GM19397 (cell line): ENCODE measurements around the gene CD9.
"Not testable (repeated sequence)": the region's sequence is repeated elsewhere in the genome, so short reads cannot be mapped to it uniquely, and the experiment has no call there.

ENCODE experiments used
- ATAC-seq: cut with Tn5 transposase; IDR thresholded peaks from one replicate; pipeline ENCODE4 v1.9.1; 2021; ENCODE audit warnings: mild to moderate bottlenecking, moderate library complexity; ENCODE audit not compliant: unreplicated experiment

Gene CD9

GRCh38 chr12:6198556-6198955, 1.6 kb upstream of the CD9 start:
- no peak for ATAC-seq

GRCh38 chr12:6198985-6199530, 1.1 kb upstream of the CD9 start:
- ATAC-seq = no peak

GRCh38 chr12:6199531-6200255, 507 bp upstream of the CD9 start:
- ATAC-seq = no peak

GRCh38 chr12:6201213-6201608, 1.0 kb downstream of the CD9 start:
- ATAC-seq = no peak

- no peak for ATAC-seq
Observed at GRCh38 chr12:6201826-6202225, 1.6 kb downstream of the CD9 start.

GRCh38 chr12:6202304-6202703, 2.1 kb downstream of the CD9 start:
- ATAC-seq = no peak

GRCh38 chr12:6202846-6203245, 2.6 kb downstream of the CD9 start:
- no peak for ATAC-seq

GRCh38 chr12:6203601-6204000, 3.4 kb downstream of the CD9 start:
- no peak for ATAC-seq

- ATAC-seq = no peak
Observed at GRCh38 chr12:6204533-6205143, 4.4 kb downstream of the CD9 start.

- ATAC-seq = no peak
Observed at GRCh38 chr12:6205144-6205539, 4.9 kb downstream of the CD9 start.

GRCh38 chr12:6205761-6206160, 5.6 kb downstream of the CD9 start:
- ATAC-seq = no peak

GRCh38 chr12:6206327-6206726, 6.1 kb downstream of the CD9 start:
- no peak for ATAC-seq

GRCh38 chr12:6207259-6207925, 7.2 kb downstream of the CD9 start:
- no peak for ATAC-seq

GRCh38 chr12:6208130-6208529, 7.9 kb downstream of the CD9 start:
- no peak for ATAC-seq

GRCh38 chr12:6209428-6209827, 9.2 kb downstream of the CD9 start:
- not testable (repeated sequence) for ATAC-seq

GRCh38 chr12:6211421-6211869, 11.2 kb downstream of the CD9 start:
- ATAC-seq = no peak

GRCh38 chr12:6212086-6212485, 11.9 kb downstream of the CD9 start:
- no peak for ATAC-seq

- no peak for ATAC-seq
Observed at GRCh38 chr12:6213969-6214368, 13.8 kb downstream of the CD9 start.

GRCh38 chr12:6214633-6215032, 14.4 kb downstream of the CD9 start:
- no peak for ATAC-seq

- ATAC-seq = no peak
Observed at GRCh38 chr12:6215120-6215807, 15.1 kb downstream of the CD9 start.

GRCh38 chr12:6215932-6216494, 15.8 kb downstream of the CD9 start:
- ATAC-seq = no peak
